T-helper 1 cell treated with Interleukin-12 subunit alpha and Interleukin-12 subunit beta and Interleukin-4 antibody, amounts not matched to agents 30 μg/mL and 1 μg/mL, for 36 hours (primary cell): ENCODE results near the gene SETBP1.

ENCODE experiments used
- H3K27ac Mint-ChIP-seq: one replicate; pipeline ENCODE4 v1.8.0; 2021; ENCODE audit warnings: mild to moderate bottlenecking, mixed read lengths
- H3K27me3 Mint-ChIP-seq: one replicate; pipeline ENCODE4 v1.8.0; 2021; ENCODE audit warnings: low read depth, mixed read lengths
- H3K36me3 Mint-ChIP-seq: one replicate; pipeline ENCODE4 v1.8.0; 2021; ENCODE audit warnings: low read depth, mixed read lengths
- H3K4me1 Mint-ChIP-seq: one replicate; pipeline ENCODE4 v1.8.0; 2021; ENCODE audit warnings: low read depth, mixed read lengths
- H3K4me3 Mint-ChIP-seq: one replicate; pipeline ENCODE4 v1.8.0; 2021; ENCODE audit warnings: mild to moderate bottlenecking, moderate library complexity, mixed read lengths
- H3K9me3 Mint-ChIP-seq: one replicate; pipeline ENCODE4 v1.8.0; 2021; ENCODE audit warnings: mixed read lengths

SETBP1 gene

GRCh38 chr18:45100321-45101105 is 419.8 kb downstream of the SETBP1 start:
- Mint-ChIP-seq H3K4me3 (no peak overlapping the region), H3K36me3 (no peaks in the 10 kb centered on the region), H3K4me1 (no peaks in the 10 kb centered on the region), H3K27ac (no peak overlapping the region), H3K27me3 (no peaks in the 10 kb centered on the region), H3K9me3 (no peaks in the 10 kb centered on the region)

- no peaks in the 10 kb centered on the region for H3K36me3 Mint-ChIP-seq
- no peaks in the 10 kb centered on the region for H3K9me3 Mint-ChIP-seq
- H3K4me3 Mint-ChIP-seq = no peak overlapping the region
- no peaks in the 10 kb centered on the region for H3K4me1 Mint-ChIP-seq
- no peaks in the 10 kb centered on the region for H3K27me3 Mint-ChIP-seq
- no peak overlapping the region for H3K27ac Mint-ChIP-seq
These were observed 421.4 kb downstream of the SETBP1 start for GRCh38 chr18:45102126-45102525.

GRCh38 chr18:45102863-45103262 is 422.2 kb downstream of the SETBP1 start:
- no peaks in the 10 kb centered on the region for H3K9me3 Mint-ChIP-seq
- H3K27ac Mint-ChIP-seq = no peak overlapping the region
- no peaks in the 10 kb centered on the region for H3K27me3 Mint-ChIP-seq
- H3K4me3 Mint-ChIP-seq = no peak overlapping the region
- no peaks in the 10 kb centered on the region for H3K4me1 Mint-ChIP-seq
- H3K36me3 Mint-ChIP-seq = no peaks in the 10 kb centered on the region

- Mint-ChIP-seq H3K27me3 (no peaks in the 10 kb centered on the region), H3K4me3 (no peak overlapping the region), H3K27ac (no peak overlapping the region), H3K4me1 (no peaks in the 10 kb centered on the region), H3K36me3 (no peaks in the 10 kb centered on the region), H3K9me3 (no peaks in the 10 kb centered on the region)
These were observed 422.8 kb downstream of the SETBP1 start for GRCh38 chr18:45103319-45104048.

GRCh38 chr18:45104049-45104395 is 423.3 kb downstream of the SETBP1 start:
- Mint-ChIP-seq H3K4me3 (no peak overlapping the region), H3K27ac (no peak overlapping the region), H3K36me3 (no peaks in the 10 kb centered on the region), H3K27me3 (no peaks in the 10 kb centered on the region), H3K4me1 (no peaks in the 10 kb centered on the region), H3K9me3 (no peaks in the 10 kb centered on the region)

GRCh38 chr18:45106331-45106774 is 425.7 kb downstream of the SETBP1 start:
- Mint-ChIP-seq H3K9me3 (no peaks in the 10 kb centered on the region), H3K27ac (no peak overlapping the region), H3K36me3 (no peaks in the 10 kb centered on the region), H3K4me1 (no peaks in the 10 kb centered on the region), H3K4me3 (no peak overlapping the region), H3K27me3 (peaks cover 4% of the 10 kb centered on the region)

- Mint-ChIP-seq H3K9me3 (no peaks in the 10 kb centered on the region), H3K4me3 (no peak overlapping the region), H3K27me3 (peaks cover 4% of the 10 kb centered on the region), H3K36me3 (no peaks in the 10 kb centered on the region), H3K27ac (no peak overlapping the region), H3K4me1 (no peaks in the 10 kb centered on the region)
These were observed 426.7 kb downstream of the SETBP1 start for GRCh38 chr18:45107425-45107824.

- peak overlapping the region; percentile 11 for H3K27ac Mint-ChIP-seq
- H3K4me3 Mint-ChIP-seq = no peak overlapping the region
- peaks cover 4% of the 10 kb centered on the region for H3K27me3 Mint-ChIP-seq
- no peaks in the 10 kb centered on the region for H3K36me3 Mint-ChIP-seq
- H3K4me1 Mint-ChIP-seq = no peaks in the 10 kb centered on the region
- H3K9me3 Mint-ChIP-seq = no peaks in the 10 kb centered on the region
These were observed 428.1 kb downstream of the SETBP1 start for GRCh38 chr18:45108754-45109153.

- Mint-ChIP-seq H3K4me3 (no peak overlapping the region), H3K4me1 (no peaks in the 10 kb centered on the region), H3K27ac (no peak overlapping the region), H3K36me3 (no peaks in the 10 kb centered on the region), H3K9me3 (no peaks in the 10 kb centered on the region), H3K27me3 (peaks cover 4% of the 10 kb centered on the region)
These were observed 428.6 kb downstream of the SETBP1 start for GRCh38 chr18:45109271-45109670.

GRCh38 chr18:45109706-45110105 is 429.0 kb downstream of the SETBP1 start:
- H3K27me3 Mint-ChIP-seq = peaks cover 4% of the 10 kb centered on the region
- H3K27ac Mint-ChIP-seq = no peak overlapping the region
- no peak overlapping the region for H3K4me3 Mint-ChIP-seq
- H3K36me3 Mint-ChIP-seq = no peaks in the 10 kb centered on the region
- H3K9me3 Mint-ChIP-seq = no peaks in the 10 kb centered on the region
- no peaks in the 10 kb centered on the region for H3K4me1 Mint-ChIP-seq

- H3K27ac Mint-ChIP-seq = no peak overlapping the region
- H3K4me1 Mint-ChIP-seq = no peaks in the 10 kb centered on the region
- no peaks in the 10 kb centered on the region for H3K36me3 Mint-ChIP-seq
- peaks cover 4% of the 10 kb centered on the region for H3K27me3 Mint-ChIP-seq
- no peak overlapping the region for H3K4me3 Mint-ChIP-seq
- H3K9me3 Mint-ChIP-seq = no peaks in the 10 kb centered on the region
These were observed 430.2 kb downstream of the SETBP1 start for GRCh38 chr18:45110577-45111501.

- Mint-ChIP-seq H3K27ac (no peak overlapping the region), H3K4me3 (no peak overlapping the region), H3K36me3 (no peaks in the 10 kb centered on the region), H3K9me3 (no peaks in the 10 kb centered on the region), H3K4me1 (no peaks in the 10 kb centered on the region), H3K27me3 (peaks cover 4% of the 10 kb centered on the region)
These were observed 430.8 kb downstream of the SETBP1 start for GRCh38 chr18:45111502-45111848.

- no peaks in the 10 kb centered on the region for H3K36me3 Mint-ChIP-seq
- H3K27me3 Mint-ChIP-seq = peaks cover 4% of the 10 kb centered on the region
- H3K9me3 Mint-ChIP-seq = no peaks in the 10 kb centered on the region
- no peaks in the 10 kb centered on the region for H3K4me1 Mint-ChIP-seq
- H3K27ac Mint-ChIP-seq = no peak overlapping the region
- H3K4me3 Mint-ChIP-seq = no peak overlapping the region
These were observed 432.0 kb downstream of the SETBP1 start for GRCh38 chr18:45112682-45113081.

GRCh38 chr18:45116116-45116515 is 435.4 kb downstream of the SETBP1 start:
- Mint-ChIP-seq H3K27ac (no peak overlapping the region), H3K4me3 (no peak overlapping the region), H3K9me3 (no peaks in the 10 kb centered on the region), H3K36me3 (no peaks in the 10 kb centered on the region), H3K27me3 (no peaks in the 10 kb centered on the region), H3K4me1 (no peaks in the 10 kb centered on the region)
